ENCODE measurements around the gene REN.

DNA sequence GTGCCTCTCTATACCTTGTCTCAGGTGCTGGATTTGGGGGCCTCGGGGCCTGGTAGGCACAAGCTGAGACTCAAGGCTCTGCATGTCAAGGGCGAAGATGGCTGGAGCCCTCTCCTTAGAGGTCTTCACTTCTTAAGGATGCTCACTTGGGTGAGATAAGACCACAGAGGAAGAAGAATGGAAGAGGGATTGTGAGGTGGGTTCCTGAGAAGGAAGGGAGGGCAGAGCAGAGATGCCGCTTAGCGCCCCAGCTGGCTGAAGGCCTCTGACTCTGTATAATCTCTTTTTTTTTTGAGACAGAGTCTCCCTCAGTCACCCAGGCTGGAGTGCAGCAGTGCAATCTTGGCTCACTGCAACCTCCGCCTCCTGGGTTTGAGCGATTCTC is 61.0 kb downstream of the REN start:
- TF ChIP-seq POLR2AphosphoS5 (IDR thresholded peaks at IDR 0.05; ENCODE audit: low read depth, low read length) = no peak
- TF ChIP-seq SIN3A (IDR thresholded peaks at IDR 0.05; ENCODE audit: borderline replicate concordance, insufficient read depth, low read length) = no peak

Measured in PFSK-1 (cell line).